PC-9 (cell line): ENCODE measurements around the gene FYN. TPM values are rescaled to one million over a fixed set of nuclear protein-coding genes. Genes with fewer than 3 reads are reported as not detected.

Experiments used
- BruUV-seq: library from RNA; stranded (reverse); fragments of 400-500 nt; replicated peaks from 2 replicates; lab custom pipeline; 2021; lab: Mats Ljungman, UMichigan
- CTCF ChIA-PET: fragments of 300-600 bp; sonication (Branson Sonifier 250); formaldehyde crosslinking; loops from one replicate; lab custom pipeline; 2022; ENCODE audit warnings: antibody characterized with exemption; lab: Charles Lee
- POLR2A ChIA-PET: fragments of 300-600 bp; sonication (Branson Sonifier 250); formaldehyde crosslinking; loops from one replicate; lab custom pipeline; 2022; ENCODE audit warnings: antibody characterized with exemption; ENCODE audit not compliant: unreplicated experiment; lab: Charles Lee
- DNase-seq, 2 experiments: peaks; one replicate each; pipeline versions ENCODE4 v3.0.0 to v3.0.0-alpha.2; 2015 to 2022; ENCODE audit warnings: mixed read lengths in 1 of 2
- H2AFZ ChIP-seq: fragments of 200-600 bp; sonication (generic); 2 replicates; pipeline ENCODE4 v1.8.1; 2017; ENCODE audit warnings: antibody characterized with exemption
- H3F3A ChIP-seq: fragments of 200-600 bp; sonication (generic); 2 replicates; pipeline ENCODE4 v1.8.1; 2017; ENCODE audit warnings: antibody characterized with exemption, mild to moderate bottlenecking, low read depth; ENCODE audit not compliant: insufficient read depth
- H3K27ac ChIP-seq: fragments of 200-600 bp; sonication (generic); 2 replicates; pipeline ENCODE4 v1.6.1; 2016; ENCODE audit warnings: mixed run types
- H3K27me3 ChIP-seq: fragments of 200-600 bp; sonication (generic); 2 replicates; pipeline ENCODE4 v1.6.1; 2016; ENCODE audit warnings: low read depth, mixed run types; ENCODE audit not compliant: insufficient read depth
- H3K36me3 ChIP-seq: fragments of 200-600 bp; sonication (generic); 2 replicates; pipeline ENCODE4 v1.6.1; 2016; ENCODE audit warnings: low read depth, mixed run types
- H3K4me1 ChIP-seq: fragments of 200-600 bp; sonication (generic); replicated peaks from 2 replicates; pipeline ENCODE4 v1.6.1; 2016; ENCODE audit warnings: mixed run types; ENCODE audit not compliant: insufficient read depth
- H3K4me2 ChIP-seq: fragments of 200-600 bp; sonication (generic); 2 replicates; pipeline ENCODE4 v1.6.1; 2017; ENCODE audit warnings: mixed run types
- H3K4me3 ChIP-seq: fragments of 200-600 bp; sonication (generic); 2 replicates; pipeline ENCODE4 v1.6.1; 2016; ENCODE audit warnings: mixed run types
- H3K79me2 ChIP-seq: fragments of 200-600 bp; sonication (generic); 2 replicates; pipeline ENCODE4 v1.6.1; 2017; ENCODE audit warnings: low read depth, mixed run types
- H3K9me2 ChIP-seq: fragments of 200-600 bp; sonication (generic); 2 replicates; pipeline ENCODE4 v1.8.1; 2017; ENCODE audit warnings: mild to moderate bottlenecking; ENCODE audit not compliant: insufficient read depth
- H3K9me3 ChIP-seq: fragments of 200-600 bp; sonication (generic); 2 replicates; pipeline ENCODE4 v1.8.1; 2016; ENCODE audit warnings: low read depth; ENCODE audit not compliant: insufficient read depth
- H4K20me1 ChIP-seq: fragments of 200-600 bp; sonication (generic); 2 replicates; pipeline ENCODE4 v1.8.1; 2017; ENCODE audit not compliant: insufficient read depth
- CTCF ChIP-seq: fragments of 200-600 bp; sonication (generic); conservative IDR thresholded peaks from 2 replicates; pipeline ENCODE4 v1.6.1; 2017; ENCODE audit warnings: mixed run types, antibody characterized with exemption, mild to moderate bottlenecking, moderate library complexity
- EZH2 ChIP-seq: fragments of 200-600 bp; sonication (generic); IDR thresholded peaks from 2 replicates; pipeline ENCODE4 v1.8.0; 2017; ENCODE audit warnings: antibody characterized with exemption, low read depth
- intact Hi-C: fragments of 100-400 bp; cut with micrococcal nuclease; formaldehyde crosslinking; loops from one replicate; pipeline ENCODE4 v1.10.0; 2022; ENCODE audit not compliant: unreplicated experiment
- total RNA-seq: library from RNA; stranded (reverse); gene quantifications from 2 replicates; pipeline ENCODE4 v1.2.3, GENCODE V29; 2021

Gene FYN
- total RNA-seq, 1 experiment from 2014 or later = 53.3 TPM

- Histone ChIP-seq H3K79me2 (no peaks in the 10 kb centered on the region), H4K20me1 (no peaks in the 10 kb centered on the region; the same call in 1 of the 2 replicates), H3K4me2 (no peak overlapping the region), H3K4me3 (no peak overlapping the region), H3F3A (no peaks in the 10 kb centered on the region), H2AFZ (no peak overlapping the region), H3K4me1 (no peaks in the 10 kb centered on the region), H3K9me2 (no peaks in the 10 kb centered on the region), H3K9me3 (no peaks in the 10 kb centered on the region), H3K27me3 (no peaks in the 10 kb centered on the region), H3K36me3 (no peaks in the 10 kb centered on the region), H3K27ac (no peak overlapping the region)
- CTCF ChIA-PET = no interaction called here
- POLR2A ChIA-PET = interaction anchor here (0.6 kb wide), 1 partner anchor 1196 kb away, joined by 3 read pairs; no protein-coding TSS in a partner anchor
- BruUV-seq = no TSS peak
- no peak for TF ChIP-seq CTCF
- no peak for TF ChIP-seq EZH2
- intact Hi-C loops = no loop called here
- DNase-seq = no peak
These were observed 129.2 kb downstream of the FYN start for GRCh38 chr6:111743862-111744692.

GRCh38 chr6:111743360-111743759 lies 129.9 kb downstream of the FYN start:
- intact Hi-C loops = no loop called here
- no peak overlapping the region for H2AFZ ChIP-seq
- CTCF ChIA-PET = no interaction called here
- no TSS peak for BruUV-seq
- H3K4me2 ChIP-seq = no peak overlapping the region
- no peaks in the 10 kb centered on the region for H3K36me3 ChIP-seq
- POLR2A ChIA-PET = no interaction called here
- no peak overlapping the region for H3K4me3 ChIP-seq
- H3K27ac ChIP-seq = no peak overlapping the region
- no peaks in the 10 kb centered on the region for H3K9me2 ChIP-seq
- H3K4me1 ChIP-seq = peaks cover 7% of the 10 kb centered on the region; the same call in 1 of the 2 replicates
- H4K20me1 ChIP-seq = no peaks in the 10 kb centered on the region; the same call in 1 of the 2 replicates
- H3K27me3 ChIP-seq = no peaks in the 10 kb centered on the region
- no peaks in the 10 kb centered on the region for H3F3A ChIP-seq
- TF ChIP-seq CTCF (no peak), EZH2 (no peak)
- DNase-seq = no peak
- H3K9me3 ChIP-seq = no peaks in the 10 kb centered on the region
- H3K79me2 ChIP-seq = no peaks in the 10 kb centered on the region

- ChIA-PET CTCF (no interaction called here), POLR2A (no interaction called here)
- Histone ChIP-seq H3K4me1 (peaks cover 12% of the 10 kb centered on the region), H3K79me2 (no peaks in the 10 kb centered on the region), H3K4me3 (no peak overlapping the region), H4K20me1 (no peaks in the 10 kb centered on the region; the same call in 1 of the 2 replicates), H2AFZ (no peak overlapping the region), H3K9me3 (no peaks in the 10 kb centered on the region), H3K4me2 (no peak overlapping the region), H3K36me3 (no peaks in the 10 kb centered on the region), H3F3A (no peaks in the 10 kb centered on the region), H3K9me2 (no peaks in the 10 kb centered on the region), H3K27ac (no peak overlapping the region), H3K27me3 (no peaks in the 10 kb centered on the region)
- DNase-seq = no peak
- intact Hi-C loops = no loop called here
- BruUV-seq = no TSS peak
- TF ChIP-seq CTCF (no peak), EZH2 (no peak)
These were observed 131.9 kb downstream of the FYN start for GRCh38 chr6:111741177-111741952.
